HL-60 (cell line): Measurements from ENCODE around the gene TIPARP.
"Not testable (repeated sequence)": the region's sequence is repeated elsewhere in the genome, so short reads cannot be mapped to it uniquely, and the experiment has no call there.

Source experiments
- DNase-seq, 2 experiments: peaks; one replicate each; pipeline ENCODE4 v3.0.0-alpha.2; 2010 to 2020; ENCODE audit warnings: low read depth in 1 of 2, low spot score in 1 of 2
- H3K27ac ChIP-seq: fragments of 250-450 bp; sonication (Bioruptor Pico); replicated peaks from 2 replicates; pipeline ENCODE4 v1.5.1; 2020; ENCODE audit warnings: mild to moderate bottlenecking, moderate library complexity
- H3K27me3 ChIP-seq: fragments of 250-450 bp; sonication (Bioruptor Pico); 2 replicates; pipeline ENCODE4 v1.5.1; 2021; ENCODE audit warnings: mild to moderate bottlenecking, moderate library complexity; ENCODE audit not compliant: insufficient read depth, poor library complexity, severe bottlenecking
- H3K4me3 ChIP-seq: replicated peaks from 2 replicates; pipeline ENCODE4 v1.5.1; 2011; ENCODE audit warnings: mild to moderate bottlenecking, control low read depth, low read length; ENCODE audit not compliant: insufficient read depth
- CTCF ChIP-seq: IDR thresholded peaks from one replicate; pipeline ENCODE4 v1.5.1; 2011; ENCODE audit warnings: low read length, control low read depth, inconsistent platforms; ENCODE audit not compliant: insufficient read depth
- GABPA ChIP-seq: IDR thresholded peaks from 2 replicates; pipeline ENCODE4 v1.6.1; 2012; ENCODE audit warnings: low read depth
- POLR2AphosphoS5 ChIP-seq: IDR thresholded peaks from 2 replicates; pipeline ENCODE4 v1.6.1; 2012; ENCODE audit warnings: low read depth
- REST ChIP-seq: IDR thresholded peaks from 2 replicates; pipeline ENCODE4 v1.6.1; 2012; ENCODE audit warnings: low read depth; ENCODE audit not compliant: insufficient replicate concordance
- SPI1 ChIP-seq: IDR thresholded peaks from 2 replicates; pipeline ENCODE4 v1.6.1; 2012; ENCODE audit warnings: low read depth, mild to moderate bottlenecking, borderline replicate concordance

Gene TIPARP

GRCh38 chr3:156707588-156707987 is 33.2 kb downstream of the TIPARP start:
- no peak overlapping the region for H3K27ac ChIP-seq
- TF ChIP-seq GABPA (no peak), POLR2AphosphoS5 (no peak), REST (no peak), CTCF (no peak), SPI1 (no peak)
- H3K27me3 ChIP-seq: no peaks in the 10 kb centered on the region
- H3K4me3 ChIP-seq: no peak overlapping the region
- DNase-seq: no peak

GRCh38 chr3:156710429-156710828 is 36.0 kb downstream of the TIPARP start:
- Histone ChIP-seq H3K27me3 (no peaks in the 10 kb centered on the region), H3K27ac (no peak overlapping the region), H3K4me3 (no peak overlapping the region)
- no peak for TF ChIP-seq POLR2AphosphoS5
- DNase-seq: no peak

GRCh38 chr3:156711113-156711512 is 36.7 kb downstream of the TIPARP start:
- Histone ChIP-seq H3K27me3 (no peaks in the 10 kb centered on the region), H3K27ac (no peak overlapping the region), H3K4me3 (no peak overlapping the region)
- TF ChIP-seq GABPA (no peak), CTCF (no peak), POLR2AphosphoS5 (no peak), REST (no peak), SPI1 (no peak)
- DNase-seq: no peak

GRCh38 chr3:156711944-156712343 is 37.6 kb downstream of the TIPARP start:
- H3K27ac ChIP-seq, H3K4me3 ChIP-seq, H3K27me3 ChIP-seq: not testable (repeated sequence)
- DNase-seq: peak in 1 of 2 experiments; percentile 24

- Histone ChIP-seq H3K27me3 (no peaks in the 10 kb centered on the region), H3K4me3 (no peak overlapping the region), H3K27ac (no peak overlapping the region)
- no peak for DNase-seq
- TF ChIP-seq GABPA (no peak), POLR2AphosphoS5 (no peak), CTCF (no peak), SPI1 (no peak), REST (no peak)
These were observed 41.9 kb downstream of the TIPARP start for GRCh38 chr3:156716105-156716862.
